Common myeloid progenitor, CD34-positive (primary cell): ENCODE measurements around the gene GGPS1.

ENCODE experiments used
- CTCF ChIA-PET: fragments of 350-600 bp; sonication (Branson Sonifier 250); formaldehyde crosslinking; loops from one replicate; lab custom pipeline; 2021; ENCODE audit warnings: antibody characterized with exemption; lab: Charles Lee
- POLR2A ChIA-PET: fragments of 350-600 bp; sonication (Branson Sonifier 250); formaldehyde crosslinking; loops from one replicate; lab custom pipeline; 2021; ENCODE audit warnings: antibody characterized with exemption; lab: Charles Lee
- DNase-seq, 3 donors: peaks; one replicate each; pipeline versions ENCODE4 v3.0.0 to v3.0.0-alpha.2; 2013
- H3K27ac ChIP-seq, 2 experiments: 1 replicate in 1 of 2; 2 replicates in 1 of 2; pipeline ENCODE4 v1.7.0; 2013; ENCODE audit warnings: inconsistent platforms in 2 of 2, low read length in 2 of 2, mild to moderate bottlenecking in 2 of 2, low read depth in 1 of 2, moderate library complexity in 1 of 2; ENCODE audit not compliant: severe bottlenecking in 2 of 2, insufficient read depth in 1 of 2, poor library complexity in 1 of 2
- H3K27me3 ChIP-seq, 5 experiments: replicated peaks in 2 of 5; 1 replicate in 3 of 5; 2 replicates in 2 of 5; pipeline versions ENCODE4 v1.6.1 to v1.7.0; 2013; ENCODE audit warnings: low read length in 4 of 5, mild to moderate bottlenecking in 2 of 5, moderate library complexity in 2 of 5, inconsistent platforms in 1 of 5; ENCODE audit not compliant: insufficient read depth in 5 of 5, control insufficient read depth in 4 of 5
- H3K36me3 ChIP-seq, 4 experiments: 1 replicate in 2 of 4; 2 replicates in 2 of 4; pipeline versions ENCODE4 v1.6.1 to v1.7.0; 2013; ENCODE audit warnings: low read length in 3 of 4, control low read depth in 1 of 4, mild to moderate bottlenecking in 1 of 4; ENCODE audit not compliant: control insufficient read depth in 4 of 4, insufficient read depth in 4 of 4
- H3K4me1 ChIP-seq, 4 experiments: 1 replicate in 3 of 4; 2 replicates in 1 of 4; pipeline versions ENCODE4 v1.6.1 to v1.7.1; 2013; ENCODE audit warnings: low read length in 3 of 4, mild to moderate bottlenecking in 3 of 4, control low read depth in 1 of 4, inconsistent platforms in 1 of 4, moderate library complexity in 1 of 4; ENCODE audit not compliant: control insufficient read depth in 4 of 4, insufficient read depth in 4 of 4; ENCODE audit errors: control extremely low read depth in 1 of 4
- H3K4me3 ChIP-seq, 7 experiments: 1 replicate in 4 of 7; 2 replicates in 3 of 7; pipeline versions ENCODE4 v1.5.1 to v1.7.0; 2013; ENCODE audit warnings: mild to moderate bottlenecking in 7 of 7, low read length in 6 of 7, moderate library complexity in 6 of 7, inconsistent platforms in 2 of 7, low read depth in 2 of 7, control low read depth in 1 of 7; ENCODE audit not compliant: insufficient read depth in 4 of 7, control insufficient read depth in 1 of 7; ENCODE audit errors: extremely low read depth in 1 of 7
- H3K9me3 ChIP-seq, 5 experiments: 1 replicate in 4 of 5; 2 replicates in 1 of 5; pipeline versions ENCODE4 v1.6.1 to v1.7.1; 2013; ENCODE audit warnings: low read length in 4 of 5, mild to moderate bottlenecking in 2 of 5, inconsistent platforms in 1 of 5, low read depth in 1 of 5, moderate library complexity in 1 of 5; ENCODE audit not compliant: control insufficient read depth in 4 of 5, insufficient read depth in 2 of 5; ENCODE audit errors: control extremely low read depth in 1 of 5
- WGBS: methylation state at CpG from one replicate; pipeline ENCODE4 v1.1.5; 2013; ENCODE audit not compliant: insufficient coverage; 5-methylcytosine and 5-hydroxymethylcytosine counted together

The GGPS1 gene

DNA sequence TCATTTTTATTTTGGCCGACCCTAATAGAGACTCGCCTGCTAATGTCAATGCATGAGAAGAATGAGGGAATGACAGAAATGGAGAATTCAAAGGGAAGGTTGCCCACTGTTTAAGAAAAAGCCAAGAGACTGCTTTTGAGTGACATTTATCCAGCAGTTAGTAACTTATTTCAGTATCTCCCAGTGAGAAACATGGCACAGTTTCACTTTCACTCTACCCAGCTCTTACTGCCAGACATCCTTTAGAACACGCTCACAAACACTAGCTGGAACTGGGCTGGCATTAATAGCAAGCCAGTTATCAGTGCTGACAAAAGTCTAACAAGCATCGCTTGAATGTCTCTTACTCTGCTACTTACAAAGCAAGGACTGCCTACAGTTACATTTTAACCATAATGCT, 8.5 kb downstream of the GGPS1 start:
- peak overlapping the region; percentile 27 to 59 for H3K27ac ChIP-seq
- no peaks in the 10 kb centered on the region for H3K9me3 ChIP-seq
- H3K4me1 ChIP-seq, result peaks cover 5 to 21% (median 6%) of the 10 kb centered on the region in 4 experiments
- POLR2A ChIA-PET, result interaction anchor here (1.0 kb wide), 1 partner anchor 9 kb away, joined by 3 read pairs; the partner anchor contains the start of genes ARID4B and GGPS1
- WGBS, result 45% methylated on average over 4 of the region's 4 CpGs
- H3K36me3 ChIP-seq, result peaks cover 10 to 22% (median 12%) of the 10 kb centered on the region in 4 experiments
- peak; percentile 59 to 85 (median 78) for DNase-seq
- CTCF ChIA-PET, result interaction anchor here (1.1 to 1.3 kb wide), 2 partner anchors 22 to 76 kb away, joined by 3 to 5 read pairs; no protein-coding TSS in a partner anchor
- no peaks in the 10 kb centered on the region for H3K27me3 ChIP-seq
- peak overlapping the region in 5 of 7 experiments; percentile 16 to 69 (median 57) for H3K4me3 ChIP-seq

- POLR2A ChIA-PET, result no interaction called here
Measured at GRCh38 chr1:235339746-235340145, 11.4 kb downstream of the GGPS1 start.

DNA sequence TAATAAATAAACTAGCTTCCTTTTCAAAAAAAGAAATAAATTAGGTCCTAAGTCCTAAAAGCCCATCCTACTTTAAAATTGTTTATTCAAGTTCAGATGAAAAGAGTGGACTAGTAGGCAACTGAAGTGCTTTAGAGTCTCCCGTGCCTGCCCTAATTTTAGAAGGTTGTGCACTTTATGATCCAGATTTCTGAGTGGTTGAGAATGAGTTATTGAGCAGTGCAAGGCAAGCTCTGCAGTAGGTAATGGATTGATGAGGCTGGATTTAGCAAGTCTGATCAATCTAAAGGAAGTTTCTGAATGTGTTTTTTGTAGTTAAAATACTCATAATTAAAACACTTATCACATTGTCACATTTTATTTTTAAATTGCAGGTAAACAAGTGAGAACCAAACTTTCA, 13.0 kb downstream of the GGPS1 start:
- Histone ChIP-seq H3K27me3 (no peaks in the 10 kb centered on the region), H3K36me3 (peaks cover 13 to 36% (median 18%) of the 10 kb centered on the region in 4 experiments), H3K27ac (no peak overlapping the region), H3K4me1 (peaks cover 3 to 12% (median 5%) of the 10 kb centered on the region in 4 experiments), H3K4me3 (no peak overlapping the region), H3K9me3 (no peaks in the 10 kb centered on the region)
- CTCF ChIA-PET, result interaction anchor here (0.9 to 2.7 kb wide), 3 partner anchors 11 to 237 kb away, joined by 3 to 7 read pairs (median 4); no protein-coding TSS in a partner anchor
- DNase-seq, result no peak
- POLR2A ChIA-PET, result no interaction called here
- WGBS, result 100% methylated on average over 1 of the region's 1 CpG

More at GRCh38 chr1:235339746-235340145, 11.4 kb downstream of the GGPS1 start:
- no peak overlapping the region for H3K27ac ChIP-seq
- CTCF ChIA-PET, result interaction anchor here (0.5 to 2.7 kb wide), 4 partner anchors 8 to 139 kb away, joined by 3 to 7 read pairs (median 4); no protein-coding TSS in a partner anchor
- 100% methylated on average over 3 of the region's 8 CpGs for WGBS
- H3K9me3 ChIP-seq, result no peaks in the 10 kb centered on the region
- DNase-seq, result no peak
- H3K27me3 ChIP-seq, result no peaks in the 10 kb centered on the region
- H3K4me1 ChIP-seq, result peaks cover 3 to 14% (median 5%) of the 10 kb centered on the region in 4 experiments
- no peak overlapping the region for H3K4me3 ChIP-seq
- peaks cover 13 to 42% (median 20%) of the 10 kb centered on the region in 4 experiments for H3K36me3 ChIP-seq

DNA sequence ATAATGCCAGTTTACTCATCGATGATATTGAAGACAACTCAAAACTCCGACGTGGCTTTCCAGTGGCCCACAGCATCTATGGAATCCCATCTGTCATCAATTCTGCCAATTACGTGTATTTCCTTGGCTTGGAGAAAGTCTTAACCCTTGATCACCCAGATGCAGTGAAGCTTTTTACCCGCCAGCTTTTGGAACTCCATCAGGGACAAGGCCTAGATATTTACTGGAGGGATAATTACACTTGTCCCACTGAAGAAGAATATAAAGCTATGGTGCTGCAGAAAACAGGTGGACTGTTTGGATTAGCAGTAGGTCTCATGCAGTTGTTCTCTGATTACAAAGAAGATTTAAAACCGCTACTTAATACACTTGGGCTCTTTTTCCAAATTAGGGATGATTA, 13.7 kb downstream of the GGPS1 start:
- peaks cover 0 to 6% (median 0%) of the 10 kb centered on the region in 4 experiments for H3K4me1 ChIP-seq
- no peak overlapping the region for H3K4me3 ChIP-seq
- no peak overlapping the region for H3K27ac ChIP-seq
- CTCF ChIA-PET, result interaction anchor here (1.0 to 1.4 kb wide), 2 partner anchors 12 to 46 kb away, joined by 3 to 4 read pairs; no protein-coding TSS in a partner anchor
- no peak for DNase-seq
- no peaks in the 10 kb centered on the region for H3K9me3 ChIP-seq
- peaks cover 9 to 36% (median 17%) of the 10 kb centered on the region in 4 experiments for H3K36me3 ChIP-seq
- 96% methylated on average over 5 of the region's 6 CpGs for WGBS
- H3K27me3 ChIP-seq, result no peaks in the 10 kb centered on the region
- POLR2A ChIA-PET, result no interaction called here

GRCh38 chr1:235342471-235342870, 14.1 kb downstream of the GGPS1 start:
- H3K27me3 ChIP-seq, result no peaks in the 10 kb centered on the region
- POLR2A ChIA-PET, result no interaction called here
- DNase-seq, result no peak
- CTCF ChIA-PET, result interaction anchor here (0.6 to 1.4 kb wide), 3 partner anchors 12 to 73 kb away, joined by 3 to 4 read pairs (median 3); no protein-coding TSS in a partner anchor
- peaks cover 9 to 36% (median 16%) of the 10 kb centered on the region in 4 experiments for H3K36me3 ChIP-seq
- H3K27ac ChIP-seq, result no peak overlapping the region
- no peak overlapping the region for H3K4me3 ChIP-seq
- H3K9me3 ChIP-seq, result no peaks in the 10 kb centered on the region
- 100% methylated on average over 2 of the region's 3 CpGs for WGBS
- peaks cover 0 to 2% (median 0%) of the 10 kb centered on the region in 4 experiments for H3K4me1 ChIP-seq

DNA sequence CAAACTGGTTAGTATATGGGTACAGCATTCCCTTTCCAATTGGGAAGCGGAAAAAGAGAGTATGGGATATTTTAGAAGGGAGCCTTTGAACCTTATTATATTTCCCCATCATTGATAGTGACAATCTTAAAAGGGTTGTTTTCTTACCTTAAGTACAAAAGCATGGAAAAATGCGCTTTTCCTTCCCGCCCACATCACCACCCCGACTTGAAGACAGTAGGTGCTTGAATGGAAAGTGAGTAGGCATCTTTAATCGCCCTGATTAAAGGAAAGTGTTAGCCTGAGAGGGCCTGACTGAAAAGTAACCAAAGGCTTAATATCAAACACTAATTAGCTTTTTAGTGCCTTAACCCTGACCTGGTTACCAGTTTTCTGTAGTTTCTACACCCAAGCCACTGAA, 15.4 kb downstream of the GGPS1 start:
- DNase-seq, result no peak
- WGBS, result no CpG with 5 or more reads among the region's 5 CpGs
- H3K4me1 ChIP-seq, result no peaks in the 10 kb centered on the region
- H3K36me3 ChIP-seq, result peaks cover 3 to 31% (median 14%) of the 10 kb centered on the region in 4 experiments
- H3K4me3 ChIP-seq, result no peak overlapping the region
- no peaks in the 10 kb centered on the region for H3K9me3 ChIP-seq
- H3K27ac ChIP-seq, result no peak overlapping the region
- no peaks in the 10 kb centered on the region for H3K27me3 ChIP-seq
- ChIA-PET POLR2A (no interaction called here), CTCF (interaction anchor here (1.2 kb wide), 1 partner anchor 10 kb away, joined by 3 read pairs; no protein-coding TSS in a partner anchor)

DNA sequence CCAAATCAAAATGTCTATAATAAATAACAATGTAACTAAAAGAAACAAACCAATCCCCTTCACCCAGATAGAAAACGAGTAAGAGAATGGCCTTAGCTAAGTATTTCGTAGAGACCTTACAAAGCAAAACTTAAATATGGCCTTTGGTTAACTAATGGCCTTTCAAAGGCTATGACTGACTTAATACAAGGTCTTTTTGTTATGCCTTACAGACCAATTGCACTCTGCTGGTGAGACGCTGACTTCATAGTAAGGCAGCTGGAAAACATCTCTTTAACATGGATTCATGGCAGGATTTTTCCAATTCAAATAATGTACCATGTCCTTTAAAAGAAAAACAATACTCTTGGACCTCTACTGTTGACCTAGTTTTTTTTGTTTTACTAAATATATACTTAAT, 23.1 kb downstream of the GGPS1 start:
- POLR2A ChIA-PET, result no interaction called here

More for the DNA sequence above, 23.1 kb downstream of the GGPS1 start:
- no peaks in the 10 kb centered on the region for H3K4me1 ChIP-seq
- no peaks in the 10 kb centered on the region for H3K27me3 ChIP-seq
- WGBS, result 100% methylated on average over 3 of the region's 3 CpGs
- H3K4me3 ChIP-seq, result no peak overlapping the region
- CTCF ChIA-PET, result no interaction called here
- H3K9me3 ChIP-seq, result no peaks in the 10 kb centered on the region
- no peak overlapping the region for H3K27ac ChIP-seq
- no peaks in the 10 kb centered on the region for H3K36me3 ChIP-seq
- no peak for DNase-seq
